HCEC 1CT (cell line): ENCODE data around the gene MND1.
"Not testable (repeated sequence)": the region's sequence is repeated elsewhere in the genome, so short reads cannot be mapped to it uniquely, and the experiment has no call there.

Source experiments
- DNase-seq: peaks from one replicate; pipeline ENCODE4 v3.0.0-alpha.2; 2017

The MND1 gene

GRCh38 chr4:153448003-153448731, 103.7 kb downstream of the MND1 start:
- DNase-seq: no peak

DNA sequence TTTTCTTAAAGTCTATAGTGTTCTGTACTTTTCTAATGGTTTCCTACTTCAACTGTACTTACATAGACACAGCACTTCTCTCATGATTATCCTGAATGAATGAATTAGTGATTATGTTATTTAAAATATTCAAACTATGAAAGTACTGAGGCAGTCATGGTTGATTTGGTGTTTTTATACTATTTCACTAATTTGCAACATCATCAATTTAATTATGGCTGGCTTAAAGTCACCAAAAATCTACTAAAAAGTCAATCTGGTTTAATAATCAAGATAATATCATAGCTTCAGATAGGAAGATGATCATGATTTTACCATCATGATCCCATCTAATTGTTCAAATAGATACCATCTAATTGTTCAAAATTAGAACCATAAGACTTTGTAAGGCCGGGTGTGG, 104.8 kb downstream of the MND1 start:
- no peak for DNase-seq

- no peak for DNase-seq
These were observed 106.0 kb downstream of the MND1 start for GRCh38 chr4:153450544-153450917.

DNA sequence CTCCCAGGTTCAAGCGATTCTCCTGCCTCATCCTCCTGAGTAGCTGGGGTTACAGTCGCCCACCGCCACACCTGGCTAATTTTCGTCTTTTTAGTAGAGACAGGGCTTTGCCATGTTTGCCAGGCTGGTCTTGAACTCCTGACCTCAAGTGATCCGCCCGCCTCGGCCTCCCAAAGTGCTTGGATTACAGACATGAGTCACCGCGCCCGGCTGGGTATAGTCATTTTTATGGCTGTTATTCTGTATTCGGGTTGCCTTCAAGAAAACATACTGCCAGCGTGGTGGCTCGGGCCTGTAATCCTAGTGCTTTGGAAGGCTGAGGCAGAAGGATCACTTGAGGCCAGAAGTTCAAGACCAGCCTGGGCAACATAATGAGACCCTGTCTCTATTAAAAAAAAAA, 106.7 kb downstream of the MND1 start:
- not testable (repeated sequence) for DNase-seq

- no peak for DNase-seq
These were observed 107.6 kb downstream of the MND1 start for GRCh38 chr4:153451911-153452657.

- no peak for DNase-seq
These were observed 108.3 kb downstream of the MND1 start for GRCh38 chr4:153452658-153453378.

DNA sequence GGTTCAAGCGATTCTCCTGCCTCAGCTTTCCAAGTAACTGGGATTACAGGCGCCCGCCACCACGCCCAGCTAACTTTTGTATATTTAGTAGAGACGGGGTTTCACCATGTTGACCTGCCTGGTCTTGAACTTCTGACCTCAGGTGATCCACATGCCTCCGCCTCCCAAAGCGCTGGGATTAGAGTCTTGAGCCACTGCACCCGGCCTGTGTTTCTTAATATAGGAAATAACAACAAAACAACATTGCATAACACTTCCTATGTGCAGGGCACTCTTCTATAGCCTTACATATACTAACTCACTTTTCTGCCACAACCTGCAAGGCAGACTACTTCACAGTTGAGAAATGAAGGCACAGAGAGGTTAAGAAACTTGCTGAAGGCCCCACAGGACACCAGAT, 108.9 kb downstream of the MND1 start:
- DNase-seq: no peak

GRCh38 chr4:153458969-153459368, 114.5 kb downstream of the MND1 start:
- no peak for DNase-seq

GRCh38 chr4:153461549-153461948, 117.1 kb downstream of the MND1 start:
- DNase-seq: not testable (repeated sequence)

DNA sequence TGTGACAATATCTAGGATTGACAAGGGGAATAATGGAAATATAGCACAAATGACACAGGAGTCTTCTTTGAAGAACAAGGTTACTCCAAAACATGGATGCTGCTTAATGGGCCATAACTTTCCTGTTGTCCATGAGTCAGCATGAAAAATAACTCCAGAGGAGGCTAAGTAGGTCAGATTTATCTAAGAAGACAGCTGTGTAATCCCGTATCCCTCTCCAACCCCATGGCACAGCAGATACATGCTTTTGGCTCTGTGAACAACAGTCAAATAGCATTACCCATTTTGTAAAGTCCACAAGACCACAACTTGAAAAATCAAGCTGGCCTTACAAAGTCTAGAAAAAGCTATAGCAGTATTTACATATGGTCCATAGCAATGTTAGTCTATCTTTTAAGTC, 119.6 kb downstream of the MND1 start:
- no peak for DNase-seq
